Lower leg skin (tissue), 4 donors: ENCODE results near the gene HOXC12. TPM values are rescaled to one million over a fixed set of nuclear protein-coding genes. Genes with fewer than 3 reads are reported as not detected.

Experiments
- DNase-seq, 2 donors: peaks; one replicate each; pipeline ENCODE4 v3.0.0-alpha.2; 2019; ENCODE audit warnings: low spot score in 2 of 2
- H3K4me3 ChIP-seq: fragments of 200-600 bp; sonication (generic); 2 replicates; pipeline ENCODE4 v1.5.1; 2017; ENCODE audit warnings: mild to moderate bottlenecking, low read depth; ENCODE audit not compliant: poor library complexity, severe bottlenecking
- POLR2A ChIP-seq, 2 donors: fragments of 450-650 bp; IDR thresholded peaks; one replicate each; pipeline ENCODE4 v1.6.1; 2016 to 2017; ENCODE audit warnings: antibody characterized with exemption in 2 of 2, mild to moderate bottlenecking in 1 of 2, moderate library complexity in 1 of 2
- WGBS, 2 donors: methylation state at CpG; one replicate each; pipeline ENCODE4 v1.1.5; 2018; 5-methylcytosine and 5-hydroxymethylcytosine counted together
- intact Hi-C: fragments of 100-400 bp; cut with DNase I; formaldehyde crosslinking; loops from one replicate; pipeline ENCODE4 v1.15.0; 2023; ENCODE audit warnings: low total_unique reads
- total RNA-seq, 4 donors: library from RNA; depleted of rRNA; stranded (reverse); fragments of >200 nt; gene quantifications; one replicate each; pipeline ENCODE4 v1.1.0, GENCODE V29; 2016
- TF ChIP-seq, protein P1 (sequence below), 3 donors: fragments of 450-650 bp; IDR thresholded peaks; one replicate each; pipeline ENCODE4 v1.5.1; 2016; ENCODE audit warnings: antibody characterized with exemption in 3 of 3, mild to moderate bottlenecking in 3 of 3, moderate library complexity in 2 of 3

The HOXC12 gene
- total RNA-seq, 4 donors from 2014 or later: 4.4 to 13.6 (median 6.5) TPM

GRCh38 chr12:53982648-53983567 lies 28.2 kb downstream of the HOXC12 start:
- intact Hi-C loops: no loop called here
- no peak for TF ChIP-seq POLR2A (IDR thresholded peaks at IDR 0.05)
- TF ChIP-seq, protein P1, sequence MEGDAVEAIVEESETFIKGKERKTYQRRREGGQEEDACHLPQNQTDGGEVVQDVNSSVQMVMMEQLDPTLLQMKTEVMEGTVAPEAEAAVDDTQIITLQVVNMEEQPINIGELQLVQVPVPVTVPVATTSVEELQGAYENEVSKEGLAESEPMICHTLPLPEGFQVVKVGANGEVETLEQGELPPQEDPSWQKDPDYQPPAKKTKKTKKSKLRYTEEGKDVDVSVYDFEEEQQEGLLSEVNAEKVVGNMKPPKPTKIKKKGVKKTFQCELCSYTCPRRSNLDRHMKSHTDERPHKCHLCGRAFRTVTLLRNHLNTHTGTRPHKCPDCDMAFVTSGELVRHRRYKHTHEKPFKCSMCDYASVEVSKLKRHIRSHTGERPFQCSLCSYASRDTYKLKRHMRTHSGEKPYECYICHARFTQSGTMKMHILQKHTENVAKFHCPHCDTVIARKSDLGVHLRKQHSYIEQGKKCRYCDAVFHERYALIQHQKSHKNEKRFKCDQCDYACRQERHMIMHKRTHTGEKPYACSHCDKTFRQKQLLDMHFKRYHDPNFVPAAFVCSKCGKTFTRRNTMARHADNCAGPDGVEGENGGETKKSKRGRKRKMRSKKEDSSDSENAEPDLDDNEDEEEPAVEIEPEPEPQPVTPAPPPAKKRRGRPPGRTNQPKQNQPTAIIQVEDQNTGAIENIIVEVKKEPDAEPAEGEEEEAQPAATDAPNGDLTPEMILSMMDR (IDR thresholded peaks at IDR 0.05): no peak
- H3K4me3 ChIP-seq: no peak overlapping the region
- 7 to 16% methylated on average over 26 of the region's 26 CpGs for WGBS, 2 donors
- no peak for DNase-seq

DNA sequence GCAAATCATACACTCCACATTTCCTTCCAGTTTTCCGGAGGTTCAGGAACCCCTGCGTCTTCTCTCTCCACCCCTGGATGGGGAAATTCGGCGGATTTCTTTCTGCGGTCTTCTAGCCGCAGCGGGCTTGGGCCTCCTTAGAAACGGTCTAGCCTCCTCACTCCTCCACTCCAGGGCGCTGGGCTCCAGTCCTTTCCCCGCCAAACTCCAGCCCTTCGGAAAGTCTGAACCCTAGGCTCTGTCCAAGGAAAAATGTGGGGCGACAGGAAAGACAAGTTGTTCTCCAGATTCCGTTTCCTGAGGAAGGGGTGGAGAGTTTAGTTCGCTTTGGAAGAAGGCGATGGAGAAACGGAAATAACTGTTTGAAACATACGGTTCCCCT lies 28.9 kb downstream of the HOXC12 start:
- WGBS, 2 donors: 5 to 8% methylated on average over 17 of the region's 17 CpGs
- no peak overlapping the region for H3K4me3 ChIP-seq
- TF ChIP-seq POLR2A (IDR thresholded peaks at IDR 0.05): no peak
- TF ChIP-seq, protein P1 (IDR thresholded peaks at IDR 0.05): no peak
- no peak for DNase-seq
- intact Hi-C loops: no loop called here

DNA sequence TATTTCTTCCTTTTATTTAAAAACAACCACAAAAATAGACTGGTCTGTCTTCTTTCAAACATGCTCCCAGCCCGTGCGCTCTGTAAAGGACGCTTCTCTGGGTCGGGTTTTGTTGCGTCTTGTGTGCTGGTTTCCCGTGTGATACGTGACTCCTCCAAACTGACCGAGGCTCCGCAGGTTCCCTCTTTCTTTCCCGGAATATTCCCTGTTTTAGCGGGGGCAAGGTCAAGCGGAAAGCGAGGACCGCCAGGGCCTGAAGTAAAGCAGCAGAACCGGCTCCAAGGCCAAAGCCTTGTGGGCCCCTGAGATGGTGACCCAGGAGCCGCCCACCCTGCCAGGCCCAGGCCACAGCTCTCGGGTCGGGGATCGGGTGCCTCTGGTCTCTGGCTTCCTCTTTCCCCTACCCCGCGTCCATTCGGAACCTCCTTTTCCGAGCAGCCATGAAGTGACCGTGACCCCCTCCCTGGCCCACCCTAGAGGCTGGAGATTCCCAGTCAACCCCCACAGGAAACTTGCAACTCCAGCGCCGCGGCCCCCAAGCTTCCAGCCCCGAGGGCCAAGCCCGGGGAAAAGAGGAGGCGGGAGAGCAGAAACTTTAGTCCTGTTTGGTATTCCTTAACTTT lies 29.4 kb downstream of the HOXC12 start:
- no peak overlapping the region for H3K4me3 ChIP-seq
- no peak for TF ChIP-seq POLR2A (IDR thresholded peaks at IDR 0.05)
- TF ChIP-seq, protein P1 (IDR thresholded peaks at IDR 0.05): no peak
- intact Hi-C loops: no loop called here
- no peak for DNase-seq
- 4 to 10% methylated on average over 30 of the region's 30 CpGs for WGBS, 2 donors

DNA sequence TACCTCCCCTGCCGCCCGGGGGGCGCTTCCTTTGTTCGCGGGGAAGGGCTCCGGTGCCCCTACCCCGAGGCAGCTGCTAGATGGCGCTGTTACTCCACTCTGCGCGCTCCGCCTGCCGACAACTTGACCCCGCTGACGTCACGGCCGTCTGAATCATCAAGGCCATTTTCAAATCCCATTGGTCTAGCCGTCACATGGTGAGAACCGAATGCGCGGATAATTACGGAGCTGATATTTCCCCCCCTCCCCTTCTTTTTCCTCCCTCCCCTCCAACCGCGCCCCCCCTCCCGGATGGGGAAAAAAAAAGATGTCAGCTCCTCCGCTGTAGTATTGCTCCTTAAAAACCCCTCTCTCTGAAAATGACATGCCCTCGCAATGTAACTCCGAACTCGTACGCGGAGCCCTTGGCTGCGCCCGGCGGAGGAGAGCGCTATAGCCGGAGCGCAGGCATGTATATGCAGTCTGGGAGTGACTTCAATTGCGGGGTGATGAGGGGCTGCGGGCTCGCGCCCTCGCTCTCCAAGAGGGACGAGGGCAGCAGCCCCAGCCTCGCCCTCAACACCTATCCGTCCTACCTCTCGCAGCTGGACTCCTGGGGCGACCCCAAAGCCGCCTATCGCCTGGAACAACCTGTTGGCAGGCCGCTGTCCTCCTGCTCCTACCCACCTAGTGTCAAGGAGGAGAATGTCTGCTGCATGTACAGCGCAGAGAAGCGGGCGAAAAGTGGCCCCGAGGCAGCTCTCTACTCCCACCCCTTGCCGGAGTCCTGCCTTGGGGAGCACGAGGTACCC lies 30.4 kb downstream of the HOXC12 start, which contains the start of gene HOXC10:
TSS of gene HOXC10 (plus strand) at position 246 of the 791 bp plus-strand sequence. CDS start at position 360, 114 bp downstream.
- WGBS, 2 donors: 1 to 2% methylated on average over 42 to 55 of the region's 55 CpGs
- TF ChIP-seq POLR2A (IDR thresholded peaks at IDR 0.05): no peak
- TF ChIP-seq, protein P1 (IDR thresholded peaks at IDR 0.05): peak in 1 of 3 donors; percentile 53
- peak within 1 kb of the TSS; percentile 41 for H3K4me3 ChIP-seq
- DNase-seq: peak; percentile 97 to 99
- intact Hi-C loops: no loop called here

DNA sequence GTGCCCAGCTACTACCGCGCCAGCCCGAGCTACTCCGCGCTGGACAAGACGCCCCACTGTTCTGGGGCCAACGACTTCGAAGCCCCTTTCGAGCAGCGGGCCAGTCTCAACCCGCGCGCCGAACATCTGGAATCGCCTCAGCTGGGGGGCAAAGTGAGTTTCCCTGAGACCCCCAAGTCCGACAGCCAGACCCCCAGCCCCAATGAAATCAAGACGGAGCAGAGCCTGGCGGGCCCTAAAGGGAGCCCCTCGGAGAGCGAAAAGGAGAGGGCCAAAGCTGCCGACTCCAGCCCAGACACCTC lies 30.9 kb downstream of the HOXC12 start:
- no peak for DNase-seq
- intact Hi-C loops: no loop called here
- 2 to 4% methylated on average over 9 to 21 of the region's 21 CpGs for WGBS, 2 donors
- no peak for TF ChIP-seq POLR2A (IDR thresholded peaks at IDR 0.05)
- TF ChIP-seq, protein P1 (IDR thresholded peaks at IDR 0.05): no peak
- peak overlapping the region; percentile 41 for H3K4me3 ChIP-seq
